GM23338 (cell line): ENCODE results near the gene XRCC4. TPM values are rescaled to one million over a fixed set of nuclear protein-coding genes. Genes with fewer than 3 reads are reported as not detected.

Experiments
- ATAC-seq: fragments of 200-7000 bp; cut with Tn5 transposase; 3 replicates; pipeline ENCODE4 v1.9.1; 2020
- DNase-seq: peaks from one replicate; pipeline ENCODE4 v3.0.0-alpha.2; 2015; ENCODE audit warnings: low spot score
- H2AFZ ChIP-seq: fragments of 200-600 bp; sonication (generic); 2 replicates; pipeline ENCODE4 v1.8.0; 2016; ENCODE audit warnings: antibody characterized with exemption, mild to moderate bottlenecking, moderate library complexity
- H3F3A ChIP-seq: fragments of 200-600 bp; sonication (generic); replicated peaks from 2 replicates; pipeline ENCODE4 v1.8.0; 2017; ENCODE audit warnings: antibody characterized with exemption, mixed run types, low read depth
- H3K27ac ChIP-seq: fragments of 200-600 bp; sonication (generic); 2 replicates; pipeline ENCODE4 v1.6.1; 2016; ENCODE audit warnings: low read depth
- H3K27me3 ChIP-seq: fragments of 200-600 bp; sonication (generic); 2 replicates; pipeline ENCODE4 v1.8.0; 2016; ENCODE audit warnings: mild to moderate bottlenecking, mixed run types, moderate library complexity; ENCODE audit not compliant: insufficient read depth
- H3K36me3 ChIP-seq: fragments of 200-600 bp; sonication (generic); 2 replicates; pipeline ENCODE4 v1.8.0; 2016; ENCODE audit warnings: mild to moderate bottlenecking; ENCODE audit not compliant: insufficient read depth
- H3K4me1 ChIP-seq: fragments of 200-600 bp; sonication (generic); 2 replicates; pipeline ENCODE4 v1.8.0; 2016; ENCODE audit warnings: mild to moderate bottlenecking, moderate library complexity; ENCODE audit not compliant: insufficient read depth
- H3K4me2 ChIP-seq: fragments of 200-600 bp; sonication (generic); 2 replicates; pipeline ENCODE4 v1.7.1; 2017; ENCODE audit warnings: mixed run types
- H3K4me3 ChIP-seq: fragments of 200-600 bp; sonication (generic); 2 replicates; pipeline ENCODE4 v1.6.1; 2016; ENCODE audit warnings: mixed run types
- H3K79me2 ChIP-seq: fragments of 200-600 bp; sonication (generic); replicated peaks from 2 replicates; pipeline ENCODE4 v1.8.0; 2017; ENCODE audit warnings: mild to moderate bottlenecking; ENCODE audit not compliant: insufficient read depth
- H3K9me2 ChIP-seq: fragments of 200-600 bp; sonication (generic); 2 replicates; pipeline ENCODE4 v1.8.0; 2017; ENCODE audit not compliant: insufficient read depth
- H4K20me1 ChIP-seq: fragments of 200-600 bp; sonication (generic); replicated peaks from 2 replicates; pipeline ENCODE4 v1.8.0; 2017; ENCODE audit warnings: mild to moderate bottlenecking; ENCODE audit not compliant: insufficient read depth
- H3K27ac Mint-ChIP-seq: 2 replicates; pipeline ENCODE4 v1.8.0; 2020; ENCODE audit warnings: inconsistent platforms, mild to moderate bottlenecking, moderate library complexity, mixed read lengths
- H3K27me3 Mint-ChIP-seq: 3 replicates; pipeline ENCODE4 v1.8.0; 2022; ENCODE audit warnings: low read depth, mild to moderate bottlenecking, moderate library complexity, mixed read lengths, inconsistent platforms; ENCODE audit not compliant: insufficient read depth, poor library complexity
- H3K36me3 Mint-ChIP-seq: 3 replicates; pipeline ENCODE4 v1.8.0; 2021; ENCODE audit warnings: low read depth, mild to moderate bottlenecking, inconsistent platforms, moderate library complexity, mixed read lengths
- H3K4me1 Mint-ChIP-seq: 3 replicates; pipeline ENCODE4 v1.8.0; 2020; ENCODE audit warnings: mild to moderate bottlenecking, inconsistent platforms, mixed read lengths
- H3K4me3 Mint-ChIP-seq: 3 replicates; pipeline ENCODE4 v1.8.0; 2021; ENCODE audit warnings: moderate library complexity, mild to moderate bottlenecking, inconsistent platforms, mixed read lengths
- H3K9me3 Mint-ChIP-seq: 3 replicates; pipeline ENCODE4 v1.8.0; 2020; ENCODE audit warnings: moderate library complexity, mild to moderate bottlenecking, inconsistent platforms, mixed read lengths
- CREB1 ChIP-seq: fragments of 250-450 bp; sonication (Bioruptor Pico); IDR thresholded peaks from 2 replicates; pipeline ENCODE4 v1.5.0; 2020; ENCODE audit warnings: low read depth, mild to moderate bottlenecking, moderate library complexity
- CTCF ChIP-seq, 2 experiments: fragments of 200-600 bp in 1 of 2; sonication (generic) in 1 of 2; conservative IDR thresholded peaks; 2 replicates each; pipeline versions ENCODE4 v1.5.1 to v1.6.1; 2016 to 2017; ENCODE audit warnings: antibody characterized with exemption in 2 of 2, low read depth in 2 of 2, mild to moderate bottlenecking in 2 of 2, moderate library complexity in 1 of 2
- ETS1 ChIP-seq: IDR thresholded peaks from 2 replicates; pipeline ENCODE4 v1.6.1; 2016; ENCODE audit warnings: antibody characterized with exemption
- EZH2 ChIP-seq: fragments of 200-600 bp; sonication (generic); IDR thresholded peaks from one replicate; pipeline ENCODE4 v1.8.0; 2017; ENCODE audit warnings: antibody characterized with exemption, mild to moderate bottlenecking, low read depth; ENCODE audit not compliant: unreplicated experiment
- EZH2phosphoT487 ChIP-seq: fragments of 200-600 bp; sonication (generic); IDR thresholded peaks from one replicate; pipeline ENCODE4 v1.8.1; 2018; ENCODE audit warnings: antibody characterized with exemption; ENCODE audit not compliant: unreplicated experiment
- JUNB ChIP-seq: IDR thresholded peaks from one replicate; pipeline ENCODE4 v1.6.1; 2016; ENCODE audit warnings: antibody characterized with exemption; ENCODE audit not compliant: unreplicated experiment
- POLR2AphosphoS5 ChIP-seq: IDR thresholded peaks from 2 replicates; pipeline ENCODE4 v1.6.1; 2016; ENCODE audit warnings: antibody characterized with exemption, low read depth
- REST ChIP-seq: IDR thresholded peaks from one replicate; pipeline ENCODE4 v1.6.1; 2018; ENCODE audit warnings: antibody characterized with exemption; ENCODE audit not compliant: unreplicated experiment
- STAT1 ChIP-seq: IDR thresholded peaks from one replicate; pipeline ENCODE4 v1.6.1; 2016; ENCODE audit warnings: antibody characterized with exemption; ENCODE audit not compliant: unreplicated experiment
- ZNF114 ChIP-seq: fragments of 250-450 bp; sonication (Bioruptor Pico); IDR thresholded peaks from 2 replicates; pipeline ENCODE4 v1.5.0; 2020; ENCODE audit warnings: mild to moderate bottlenecking, moderate library complexity
- ZNF331 ChIP-seq: fragments of 250-450 bp; sonication (Bioruptor Pico); IDR thresholded peaks from 2 replicates; pipeline ENCODE4 v1.5.0; 2020; ENCODE audit warnings: low read depth, mild to moderate bottlenecking, moderate library complexity
- polyA plus RNA-seq: library from polyadenylated mRNA; unstranded; fragments of >200 nt; fragmentation: Nextera tagmentation; extraction: Ambion mirVana; gene quantifications from 2 replicates; pipeline ENCODE4 v1.2.1, GENCODE V29; 2016
- total RNA-seq: library from RNA; depleted of rRNA; stranded (reverse); fragments of >200 nt; shearing (Covaris generic); gene quantifications from 2 replicates; pipeline ENCODE4 v1.2.3, GENCODE V29; 2014

The XRCC4 gene
- total and polyA plus RNA-seq, 2 experiments from 2014 or later: 11.5 to 22.4 TPM

GRCh38 chr5:83371726-83372125 lies 294.4 kb downstream of the XRCC4 start (continued):
- no peak for TF ChIP-seq REST
- TF ChIP-seq ZNF331 (CRISPR knock-in tag): no peak
- no peak for TF ChIP-seq POLR2AphosphoS5
- no peak for TF ChIP-seq EZH2phosphoT487
- no peak for TF ChIP-seq CTCF (conservative IDR thresholded peaks at IDR 0.05; ENCODE audit: low read depth in 2 of 2)

DNA sequence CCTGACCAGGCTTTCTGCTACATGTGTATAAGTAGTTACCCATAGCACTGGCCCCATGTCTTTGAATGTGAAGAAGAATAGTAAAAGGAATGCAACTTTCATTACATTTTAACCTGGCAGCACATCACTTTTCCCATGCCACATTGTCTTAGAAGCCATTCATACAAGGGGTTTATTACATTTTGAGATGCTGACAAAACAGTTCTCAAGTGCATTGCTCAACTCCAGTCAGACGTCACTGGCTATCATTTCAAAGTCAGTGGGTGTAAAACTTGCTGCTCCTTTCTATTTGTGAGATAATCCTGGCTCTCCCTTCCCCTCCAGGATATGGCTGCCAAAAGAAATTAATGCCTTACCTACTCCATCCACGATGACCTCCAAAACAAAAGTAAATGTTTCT lies 297.2 kb downstream of the XRCC4 start:
- H3K4me3 ChIP-seq: no peak overlapping the region
- TF ChIP-seq CREB1 (CRISPR knock-in tag): no peak
- H3F3A ChIP-seq: no peaks in the 10 kb centered on the region
- no peak for DNase-seq
- H3K27ac ChIP-seq: no peak overlapping the region
- no peaks in the 10 kb centered on the region for H3K36me3 ChIP-seq
- no peaks in the 10 kb centered on the region for H3K79me2 ChIP-seq
- peaks cover 16% of the 10 kb centered on the region for H3K4me1 Mint-ChIP-seq
- H3K4me3 Mint-ChIP-seq: no peak overlapping the region
- no peaks in the 10 kb centered on the region for H4K20me1 ChIP-seq
- H3K9me3 Mint-ChIP-seq: no peaks in the 10 kb centered on the region; the same call in 2 of the 3 replicates
- no peak overlapping the region for H3K27ac Mint-ChIP-seq
- H3K4me2 ChIP-seq: no peak overlapping the region
- peaks cover 17% of the 10 kb centered on the region for H3K4me1 ChIP-seq
- no peak for ATAC-seq
- peaks cover 18% of the 10 kb centered on the region for H3K9me2 ChIP-seq
- H3K36me3 Mint-ChIP-seq: no peaks in the 10 kb centered on the region
- no peaks in the 10 kb centered on the region for H3K27me3 Mint-ChIP-seq
- H3K27me3 ChIP-seq: no peaks in the 10 kb centered on the region
- no peak overlapping the region; the same call in 1 of the 2 replicates for H2AFZ ChIP-seq

DNA sequence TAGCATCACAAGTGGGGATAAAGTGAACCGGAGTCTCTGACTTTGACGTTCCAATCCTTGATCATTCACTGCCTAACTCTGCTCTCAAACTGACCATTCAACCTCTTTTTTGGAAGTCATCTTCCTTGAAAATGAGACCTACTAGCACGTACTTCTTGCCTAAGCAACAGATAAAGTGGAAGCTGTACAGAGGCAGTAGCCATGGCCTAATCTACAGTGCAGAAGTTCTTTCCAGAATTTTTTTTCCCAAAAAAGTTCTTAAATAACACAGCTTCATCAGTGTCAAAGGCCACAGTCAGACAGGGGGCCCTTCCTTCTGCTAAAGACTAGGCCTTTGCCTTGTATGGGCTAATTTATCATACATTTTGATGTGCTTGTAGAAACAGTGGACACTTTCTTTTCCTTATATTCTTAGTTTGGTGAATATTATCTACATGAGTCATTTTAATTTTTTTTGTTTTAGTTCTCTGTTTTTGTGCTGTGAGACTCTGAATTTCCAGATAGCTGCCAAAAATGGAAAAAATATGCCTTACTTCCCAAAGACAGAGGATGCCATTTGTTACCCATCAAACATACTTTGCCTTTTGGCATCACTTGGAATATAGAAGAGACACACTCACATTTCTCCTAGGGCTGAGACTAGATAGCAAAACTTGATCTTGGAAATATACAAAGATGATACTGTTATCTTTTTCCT lies 297.9 kb downstream of the XRCC4 start:
- Histone ChIP-seq H3K36me3 (no peaks in the 10 kb centered on the region), H3K9me2 (peaks cover 15% of the 10 kb centered on the region), H3K79me2 (no peaks in the 10 kb centered on the region), H3K4me2 (no peak overlapping the region), H3F3A (no peaks in the 10 kb centered on the region), H2AFZ (peak overlapping the region; percentile 8; the same call in 1 of the 2 replicates), H4K20me1 (no peaks in the 10 kb centered on the region), H3K27ac (no peak overlapping the region), H3K4me1 (peaks cover 23% of the 10 kb centered on the region), H3K4me3 (no peak overlapping the region), H3K27me3 (no peaks in the 10 kb centered on the region)
- H3K36me3 Mint-ChIP-seq: no peaks in the 10 kb centered on the region
- no peak overlapping the region for H3K27ac Mint-ChIP-seq
- H3K9me3 Mint-ChIP-seq: no peaks in the 10 kb centered on the region; the same call in 2 of the 3 replicates
- ATAC-seq (no peak), DNase-seq (no peak)
- no peak overlapping the region for H3K4me3 Mint-ChIP-seq
- peaks cover 21% of the 10 kb centered on the region for H3K4me1 Mint-ChIP-seq
- no peaks in the 10 kb centered on the region for H3K27me3 Mint-ChIP-seq
- TF ChIP-seq EZH2 (no peak), CREB1 (CRISPR knock-in tag) (no peak), EZH2phosphoT487 (no peak), STAT1 (no peak), REST (no peak), ZNF114 (no peak), ETS1 (no peak), JUNB (no peak)
